Measurements from ENCODE around the gene SPACA4. TPM values are rescaled to one million over a fixed set of nuclear protein-coding genes. Genes with fewer than 3 reads are reported as not detected.
A peak's percentile ranks its signal among the peaks of the same experiment; 100 is the strongest.
"Not testable (repeated sequence)": the region's sequence is repeated elsewhere in the genome, so short reads cannot be mapped to it uniquely, and the experiment has no call there.

SPACA4 gene, protein sequence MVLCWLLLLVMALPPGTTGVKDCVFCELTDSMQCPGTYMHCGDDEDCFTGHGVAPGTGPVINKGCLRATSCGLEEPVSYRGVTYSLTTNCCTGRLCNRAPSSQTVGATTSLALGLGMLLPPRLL
- under 1 TPM; 0.11 to 0.76 (median 0.32) TPM for polyA plus RNA-seq (ENCODE audit: insufficient read depth in 1 of 5, insufficient read length in 5 of 5, low replicate concordance in 1 of 5)
- long read RNA-seq, donor 1 = 0 reads
- long read RNA-seq, donor 2 = 0 reads
- long read RNA-seq, donor 3, partial matches to known transcripts = 1,722 of 4,400 reads
- long read RNA-seq, donor 3, other reads (novel, unspliced or antisense) = 2,677 of 4,400 reads
- long read RNA-seq, donor 4 = 0 reads
- long read RNA-seq, donor 5 = 0 reads
- long read RNA-seq, donor 6 = 0 reads
- long read RNA-seq, donor 7, partial matches to known transcripts = 0 of 1 reads
- long read RNA-seq, donor 7, other reads (novel, unspliced or antisense) = 0 of 1 reads
- long read RNA-seq, donor 8 = 0 reads

DNA sequence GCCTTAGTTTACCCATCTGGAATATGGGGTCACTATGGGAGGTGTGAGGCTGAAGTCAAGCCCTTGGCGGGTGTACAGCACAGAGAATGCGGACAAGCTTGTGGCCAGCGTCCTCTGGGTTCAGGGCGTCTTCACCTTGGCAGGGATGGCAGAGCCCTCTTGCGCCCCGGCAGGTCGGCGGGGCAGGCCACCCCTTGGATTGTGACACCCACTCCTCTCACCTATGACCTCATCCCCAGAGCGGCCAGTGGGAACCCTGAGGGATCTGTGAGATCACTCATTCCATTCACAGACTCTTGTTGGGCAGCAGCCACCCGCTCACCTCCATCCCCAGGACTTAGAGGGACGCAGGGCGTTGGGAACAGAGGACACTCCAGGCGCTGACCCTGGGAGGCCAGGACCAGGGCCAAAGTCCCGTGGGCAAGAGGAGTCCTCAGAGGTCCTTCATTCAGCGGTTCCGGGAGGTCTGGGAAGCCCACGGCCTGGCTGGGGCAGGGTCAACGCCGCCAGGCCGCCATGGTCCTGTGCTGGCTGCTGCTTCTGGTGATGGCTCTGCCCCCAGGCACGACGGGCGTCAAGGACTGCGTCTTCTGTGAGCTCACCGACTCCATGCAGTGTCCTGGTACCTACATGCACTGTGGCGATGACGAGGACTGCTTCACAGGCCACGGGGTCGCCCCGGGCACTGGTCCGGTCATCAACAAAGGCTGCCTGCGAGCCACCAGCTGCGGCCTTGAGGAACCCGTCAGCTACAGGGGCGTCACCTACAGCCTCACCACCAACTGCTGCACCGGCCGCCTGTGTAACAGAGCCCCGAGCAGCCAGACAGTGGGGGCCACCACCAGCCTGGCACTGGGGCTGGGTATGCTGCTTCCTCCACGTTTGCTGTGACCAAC, at the start of gene SPACA4:
SPACA4 (plus strand) TSS at position 280 of the 896 bp plus-strand sequence; CDS start at position 517, 237 bp downstream.
- DNase-seq = no peak

DNA sequence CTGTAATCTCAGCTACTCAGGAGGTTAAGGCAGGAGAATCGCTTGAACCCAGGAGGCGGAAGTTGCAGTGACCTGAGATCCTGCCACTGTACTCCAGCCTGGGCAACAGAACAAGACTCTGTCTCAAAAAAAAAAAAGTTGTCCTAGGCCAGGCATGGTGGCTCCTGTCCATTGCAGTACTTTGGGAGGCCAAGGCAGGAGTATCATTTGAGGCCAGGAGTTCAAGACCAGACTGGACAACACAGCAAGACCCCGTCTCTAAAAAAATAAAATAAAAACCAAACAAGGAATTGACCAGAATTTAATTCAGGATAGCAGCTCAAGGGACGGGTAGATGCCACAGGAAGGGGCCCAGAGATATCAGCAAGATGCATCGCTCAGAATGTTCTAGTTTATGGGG, 49.7 kb upstream of the SPACA4 start:
- no peak for DNase-seq

DNA sequence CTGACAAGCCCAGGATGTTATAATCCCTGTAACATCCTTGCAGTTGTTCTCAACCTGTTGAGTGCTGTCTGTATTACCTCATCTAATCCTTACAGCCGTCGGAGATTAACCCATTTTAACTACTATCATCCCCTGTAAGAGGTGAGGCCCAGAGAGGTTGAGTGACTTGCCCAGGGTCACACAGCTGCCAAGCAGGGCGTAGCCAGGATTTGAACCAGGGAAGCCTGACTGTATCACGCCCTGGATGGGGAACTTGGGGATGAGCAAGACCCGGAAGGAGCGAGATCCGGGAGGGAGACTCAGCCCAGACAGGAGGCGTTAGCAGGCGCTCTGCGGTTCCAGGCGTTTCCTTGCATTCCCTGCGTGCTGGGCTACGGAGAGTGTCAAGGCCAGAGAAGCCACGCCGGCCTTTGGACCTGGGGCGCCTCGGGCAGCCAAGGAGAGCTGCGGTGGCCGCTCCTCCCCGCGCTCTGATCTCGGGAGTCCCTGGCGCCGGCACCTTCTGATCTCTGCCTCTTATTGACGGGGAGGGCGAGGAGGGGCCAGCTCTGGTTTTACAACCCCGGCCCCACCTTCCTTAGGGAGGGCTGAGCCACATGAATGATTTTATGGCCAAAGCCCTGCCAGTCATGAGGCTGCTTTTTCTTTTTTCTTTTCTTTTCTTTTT, 48.4 kb upstream of the SPACA4 start:
- no peak for DNase-seq

DNA sequence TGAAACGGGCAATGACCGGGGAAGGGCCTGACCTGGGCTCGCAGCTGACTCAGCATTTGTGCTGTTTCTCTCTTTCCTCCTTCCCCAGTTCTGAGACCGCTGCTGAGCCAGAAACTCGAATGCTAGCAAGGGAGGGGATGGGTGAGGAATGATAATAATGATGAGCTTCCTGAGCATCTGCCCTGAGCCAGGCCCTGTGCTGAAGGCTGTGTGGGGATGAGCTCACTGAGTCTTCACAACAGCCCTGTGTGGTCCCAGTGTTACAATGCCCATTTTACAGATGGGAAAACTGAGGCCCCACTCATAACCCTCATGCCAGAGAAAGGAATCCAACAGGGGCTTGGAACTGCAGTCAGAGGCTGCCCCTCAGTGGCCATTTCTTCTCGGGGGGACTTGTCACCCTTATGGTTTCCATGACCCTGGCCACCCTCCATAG, 46.4 kb upstream of the SPACA4 start:
- DNase-seq = no peak

DNA sequence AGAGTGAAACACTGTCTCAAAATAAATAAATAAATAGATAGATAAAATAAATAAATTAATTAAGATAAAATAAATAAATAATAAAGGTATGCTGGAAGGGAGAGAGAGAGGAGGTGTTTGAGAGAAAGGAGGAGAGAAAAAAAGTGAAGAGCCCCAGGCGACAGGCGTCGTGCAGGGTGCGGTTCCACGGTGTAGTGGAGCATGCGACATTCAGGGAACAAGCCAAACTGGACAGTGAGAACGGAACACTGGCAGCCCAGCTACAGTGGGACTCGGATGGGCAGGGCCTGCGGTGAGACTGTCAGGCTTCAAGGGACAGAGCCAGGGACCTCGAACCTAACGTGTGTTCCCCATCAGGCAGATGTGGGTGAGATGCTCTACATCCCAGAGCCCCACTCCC, 45.1 kb upstream of the SPACA4 start:
- no peak for DNase-seq

DNA sequence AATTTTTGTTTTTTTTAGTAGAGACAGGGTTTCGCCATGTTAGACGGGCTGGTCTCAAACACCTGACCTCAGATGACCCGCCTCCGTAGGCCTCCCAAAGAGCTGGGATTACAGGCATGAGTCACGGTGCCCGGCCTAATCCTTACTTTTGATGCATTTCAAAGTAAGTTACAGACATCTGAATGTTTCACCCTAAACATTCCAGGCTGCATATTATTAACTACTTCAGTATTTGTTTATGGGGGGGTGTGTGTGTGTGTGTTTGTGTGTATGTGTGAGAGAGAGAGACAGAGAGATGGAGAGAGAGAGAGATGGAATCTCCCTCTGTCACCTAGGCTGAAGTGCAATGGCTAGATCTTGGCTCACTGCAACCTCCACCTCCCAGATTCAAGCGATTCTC, 41.5 kb upstream of the SPACA4 start:
- DNase-seq = no peak

DNA sequence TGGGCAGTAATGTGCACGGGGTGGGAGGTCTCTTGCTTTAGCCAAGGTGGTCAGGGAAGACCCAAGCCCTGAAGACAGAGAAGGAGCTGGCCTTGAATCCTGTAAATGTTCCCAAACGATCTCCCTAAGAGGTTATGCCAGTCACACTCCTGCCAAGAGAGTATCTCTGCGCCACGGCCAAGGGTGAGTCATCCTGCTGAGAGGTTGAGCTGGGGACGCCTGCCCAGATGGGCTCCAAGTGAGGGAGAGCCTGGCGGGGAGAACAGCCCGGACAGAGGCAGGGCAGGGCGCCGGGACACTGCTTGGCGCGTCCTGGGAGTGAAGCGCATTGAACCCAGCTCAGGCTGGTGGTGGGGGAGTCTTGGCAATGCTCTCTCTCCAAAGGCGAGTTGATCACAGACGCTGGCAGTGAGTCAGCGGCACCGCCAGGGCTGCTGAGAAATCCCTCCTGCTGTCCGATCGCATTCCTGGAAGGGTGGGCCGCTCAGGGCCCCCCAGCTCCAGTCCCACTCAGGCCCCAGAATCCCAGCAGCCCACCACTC, 38.1 kb upstream of the SPACA4 start:
- no peak for DNase-seq

DNA sequence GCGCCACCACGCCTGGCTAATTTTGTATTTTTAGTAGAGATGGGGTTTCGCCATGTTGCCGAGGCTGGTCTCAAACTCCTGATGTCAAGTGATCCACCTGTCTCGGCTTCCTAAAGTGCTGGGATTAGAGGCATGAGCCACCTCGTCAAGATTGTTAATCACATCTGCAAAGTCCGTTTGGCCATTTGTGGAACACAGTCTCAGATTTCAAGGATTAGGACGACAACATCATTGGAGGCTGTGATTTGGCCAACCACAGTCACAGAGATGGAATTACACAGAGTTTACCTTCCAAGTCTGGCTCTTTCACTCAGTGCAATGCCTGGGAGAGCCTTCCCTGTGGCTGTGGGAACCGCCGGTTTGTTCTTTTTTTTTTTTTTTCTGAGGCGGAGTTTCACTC, 36.7 kb upstream of the SPACA4 start:
- no peak for DNase-seq

DNA sequence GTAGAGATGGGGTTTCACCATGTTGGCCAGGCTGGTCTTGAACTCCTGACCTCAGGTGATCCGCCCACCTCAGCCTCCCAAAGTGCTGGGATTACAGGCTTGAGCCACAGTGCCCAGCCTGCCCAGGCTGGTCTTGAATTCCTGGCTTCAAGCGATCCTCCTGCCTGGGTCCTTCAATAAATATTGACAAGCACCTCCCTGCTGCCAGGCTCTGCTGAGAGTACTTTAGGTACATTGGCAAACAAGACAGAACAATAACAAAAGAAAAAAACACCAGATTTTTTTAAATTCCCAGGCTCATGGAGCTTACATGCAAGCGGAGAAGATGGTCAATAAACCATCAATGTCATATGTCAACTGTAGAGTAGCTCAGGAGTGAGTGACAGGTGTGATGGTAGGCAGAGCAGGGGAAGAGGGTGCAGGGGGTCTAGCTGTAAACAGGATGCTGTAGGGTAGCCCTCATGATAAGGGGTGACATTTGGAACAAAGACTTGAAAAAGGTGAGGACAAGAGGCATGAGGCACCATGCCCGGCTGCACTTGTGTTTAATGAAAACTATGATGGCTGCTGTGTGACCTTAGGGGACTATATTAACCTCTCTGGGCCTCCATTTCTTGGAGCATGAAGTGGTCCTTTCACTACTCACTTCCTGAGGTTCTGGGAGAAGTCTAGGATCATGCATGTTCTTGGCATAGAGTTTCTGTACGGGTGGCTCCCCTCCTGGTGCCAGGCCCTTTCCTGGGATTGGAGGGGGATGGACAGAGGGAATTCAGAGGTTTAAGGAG, 35.0 kb upstream of the SPACA4 start:
- no peak for DNase-seq

DNA sequence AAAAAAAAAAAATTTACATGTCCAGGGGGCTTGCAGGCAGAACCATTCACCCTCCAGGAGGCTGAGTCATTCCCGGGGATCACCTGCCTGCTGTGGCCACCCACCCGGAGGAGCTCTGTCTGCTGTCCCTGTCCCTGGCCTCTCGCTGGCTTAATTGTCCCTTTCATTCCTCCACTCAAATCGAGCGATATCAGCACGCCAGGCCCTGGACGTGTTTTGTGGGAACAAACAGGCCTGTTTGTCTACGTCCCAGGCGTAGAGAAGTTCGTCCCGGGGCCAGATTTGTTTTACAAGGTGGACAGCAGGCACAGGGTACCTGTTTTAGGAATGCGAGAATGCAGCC, 33.4 kb upstream of the SPACA4 start:
- no peak for DNase-seq

DNA sequence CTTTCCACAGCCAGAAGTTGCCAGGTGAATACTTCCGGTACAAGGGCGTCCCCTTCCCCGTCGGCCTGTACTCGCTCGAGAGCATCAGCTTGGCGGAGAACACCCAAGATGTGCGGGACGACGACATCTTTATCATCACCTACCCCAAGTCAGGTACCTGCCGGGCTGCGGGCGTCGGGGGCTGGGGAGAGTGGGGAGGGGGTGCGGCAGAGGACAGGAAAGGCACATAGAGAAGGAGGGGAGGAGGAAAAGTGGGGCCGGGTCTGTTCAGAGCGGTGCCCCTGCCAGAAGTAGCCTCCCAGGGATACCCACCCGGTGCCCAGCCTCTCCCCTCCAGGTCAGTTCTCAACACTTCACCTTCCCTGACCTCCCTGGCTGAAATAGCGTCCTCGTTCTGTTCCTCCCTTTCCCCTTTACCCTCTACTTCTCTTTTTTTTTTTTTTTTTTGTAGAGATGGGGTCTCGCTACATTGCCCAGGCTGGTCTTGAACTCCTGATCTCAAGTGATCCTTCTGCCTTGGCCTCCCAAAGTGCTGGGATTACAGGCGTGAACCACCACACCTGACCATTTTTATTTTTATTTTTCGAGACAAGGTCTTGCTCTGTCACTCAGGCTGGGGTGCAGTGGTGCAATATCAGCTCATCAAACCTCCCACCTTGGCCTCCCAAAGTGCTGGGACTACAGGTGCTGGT, 30.5 kb upstream of the SPACA4 start:
- no peak for DNase-seq

DNA sequence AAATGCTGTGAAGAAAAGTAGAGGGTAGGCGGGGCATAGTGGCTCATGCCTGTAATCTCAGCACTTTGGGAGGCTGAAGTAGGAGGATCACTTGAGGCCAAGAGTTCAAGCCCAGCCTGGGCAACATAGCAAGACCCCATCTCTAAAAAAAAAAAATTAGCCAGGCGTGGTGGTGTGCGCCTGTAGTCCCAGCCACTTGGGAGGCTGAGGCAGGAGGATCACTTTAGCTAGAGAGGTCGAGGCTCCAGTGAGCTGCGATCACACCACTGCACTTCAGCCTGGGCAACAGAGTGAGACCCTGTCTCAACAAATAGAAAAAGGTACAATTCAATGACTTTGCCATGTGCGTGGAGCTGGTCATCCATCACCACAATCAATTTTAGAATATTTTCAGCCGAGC, 28.6 kb upstream of the SPACA4 start:
- DNase-seq = not testable (repeated sequence)

DNA sequence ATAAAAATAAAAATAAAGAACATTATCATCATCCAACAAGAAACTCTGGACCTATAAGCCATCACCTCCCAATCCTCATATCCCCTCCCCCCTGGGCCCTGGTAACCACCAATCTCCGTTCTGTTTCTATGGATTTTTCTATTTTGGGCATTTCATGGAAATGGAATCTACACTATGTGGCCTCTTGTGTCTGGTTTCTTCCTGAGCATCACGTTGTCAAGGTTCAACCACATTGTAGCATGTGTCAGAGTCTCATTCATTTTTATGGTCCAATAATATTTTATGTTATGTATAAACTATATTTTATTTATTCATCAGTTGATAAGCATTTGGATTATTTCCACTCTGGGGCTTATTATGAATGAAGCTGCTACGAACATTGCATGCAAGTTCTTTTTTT, 27.7 kb upstream of the SPACA4 start:
- no peak for DNase-seq

DNA sequence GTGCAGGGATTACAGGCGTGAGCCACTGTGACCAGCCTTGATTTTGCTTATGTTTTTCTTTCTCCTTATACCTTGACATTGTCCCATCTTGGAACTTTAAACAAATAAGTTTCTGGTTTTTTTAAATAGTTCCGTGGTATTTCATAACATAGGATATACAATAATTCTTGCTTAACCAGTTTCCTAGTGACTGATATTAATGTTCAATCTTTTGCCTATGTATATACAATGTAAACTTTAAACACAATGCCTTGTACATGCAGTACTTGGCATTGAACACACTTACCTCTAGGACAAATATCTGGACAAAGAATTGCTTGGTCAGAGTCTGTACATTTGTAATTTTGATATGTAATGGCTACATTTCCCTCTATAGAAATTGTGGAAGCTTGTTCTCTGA, 24.4 kb upstream of the SPACA4 start:
- no peak for DNase-seq

DNA sequence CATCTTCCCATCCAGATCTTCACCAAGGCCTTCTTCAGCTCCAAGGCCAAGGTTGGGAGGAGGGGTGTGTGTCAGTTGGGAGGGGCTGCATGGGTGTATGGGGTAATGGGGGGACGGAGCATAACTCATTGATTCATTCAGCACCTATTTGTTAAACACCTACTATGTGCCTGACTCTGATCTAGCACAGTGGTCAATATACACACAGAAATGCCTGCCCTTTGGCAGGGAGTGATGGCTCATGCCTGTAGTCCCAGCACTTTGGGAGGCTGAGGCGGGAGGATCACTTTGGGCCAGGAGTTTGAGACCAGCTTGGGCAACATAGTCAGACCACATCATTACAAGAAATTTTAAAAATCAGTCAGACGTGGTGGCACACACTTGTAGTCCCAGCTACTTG, 19.2 kb upstream of the SPACA4 start:
- DNase-seq = no peak

DNA sequence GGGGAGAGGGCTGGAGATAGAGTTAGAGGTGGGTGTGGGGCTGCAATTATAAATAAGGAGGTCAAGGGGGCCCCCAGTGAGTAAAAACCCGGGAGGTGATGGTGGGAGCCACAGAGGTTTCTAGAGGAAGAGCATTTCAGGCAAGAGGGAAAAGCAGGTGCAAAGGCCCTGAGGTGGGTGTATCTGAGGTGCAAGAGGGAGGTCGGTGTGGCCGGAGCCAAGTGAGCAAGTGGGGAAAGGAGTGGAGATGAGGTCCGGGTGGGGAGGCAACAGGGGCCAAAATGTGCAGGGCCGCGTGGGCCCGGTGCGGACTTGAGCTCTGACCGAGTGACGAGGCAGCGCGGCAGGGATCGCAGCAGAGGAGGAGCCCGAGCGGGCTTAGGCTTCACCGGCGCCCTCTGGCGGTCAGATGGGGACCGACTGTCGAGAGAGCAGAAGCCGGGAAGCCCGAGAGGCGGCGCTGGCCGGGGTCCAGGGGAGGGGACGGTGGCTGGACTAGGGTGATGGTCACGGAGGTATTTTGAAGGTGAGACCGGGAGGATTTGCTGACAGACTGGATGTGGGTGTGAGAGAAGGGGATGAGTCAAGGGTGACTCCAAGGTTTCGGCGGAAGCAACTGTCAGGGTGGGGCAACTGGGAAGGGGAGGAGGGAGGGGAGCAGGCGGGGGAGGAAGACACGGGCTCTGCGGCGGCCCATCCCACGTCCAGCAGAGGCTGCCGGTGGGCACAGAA, 17.7 kb upstream of the SPACA4 start:
- DNase-seq = peak; percentile 75 to 80

DNA sequence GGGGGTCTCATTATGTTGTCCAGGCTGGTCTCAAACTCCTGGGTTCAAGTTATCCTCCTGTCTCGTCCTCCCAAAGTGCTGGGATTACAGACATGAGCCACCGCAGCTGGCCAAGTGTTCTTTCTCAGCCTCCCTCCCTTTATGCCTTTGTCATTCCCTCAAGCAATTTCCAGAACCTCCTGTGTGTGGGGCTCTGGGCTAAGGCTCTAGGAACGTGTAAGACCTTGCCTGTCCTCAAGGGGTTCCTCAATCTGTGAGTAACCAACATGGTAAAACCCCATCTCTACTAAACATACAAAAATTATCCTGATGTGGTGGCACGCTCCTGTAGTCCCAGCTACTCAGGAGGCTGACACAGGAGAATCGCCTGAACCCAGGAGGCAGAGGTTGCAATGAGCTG, 15.5 kb upstream of the SPACA4 start:
- DNase-seq = no peak

DNA sequence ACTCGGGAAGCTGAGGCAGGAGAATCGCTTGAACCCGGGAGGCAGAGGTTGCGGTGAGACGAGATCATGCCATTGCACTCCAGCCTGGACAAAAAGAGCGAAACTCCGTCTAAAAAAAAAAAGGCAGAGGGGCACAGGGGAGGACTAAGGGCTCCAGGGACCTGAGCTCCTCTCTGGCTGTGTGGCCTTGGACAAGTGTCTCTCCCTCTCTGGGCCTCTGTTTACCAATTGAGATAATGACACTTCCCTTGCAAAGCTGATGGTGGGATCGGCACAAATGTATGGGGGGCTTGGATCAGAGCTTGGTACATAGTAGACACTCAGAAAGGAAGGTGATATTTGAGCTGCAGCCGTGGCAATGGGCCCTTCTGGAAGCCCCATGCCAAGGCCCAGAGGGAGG, 11.4 kb upstream of the SPACA4 start:
- no peak for DNase-seq

DNA sequence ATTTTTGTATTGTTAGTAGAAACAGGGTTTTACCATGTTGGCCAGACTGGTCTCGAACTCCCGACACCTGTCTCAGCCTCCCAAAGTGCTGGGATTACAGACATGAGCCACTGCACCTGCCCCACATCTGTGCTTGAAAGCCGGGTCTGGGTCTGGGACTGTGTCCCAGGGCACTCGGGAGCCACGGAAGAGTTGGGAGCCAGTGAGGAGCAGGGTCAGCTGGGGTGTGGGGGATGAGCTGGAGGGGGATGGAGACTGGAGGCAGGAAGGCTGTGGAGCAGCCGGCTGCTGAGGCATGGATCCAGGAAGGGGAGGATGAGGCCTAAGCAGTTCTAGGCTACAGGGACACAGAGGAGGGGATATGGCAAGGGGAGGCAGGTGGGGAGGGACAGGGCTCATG, 10.7 kb upstream of the SPACA4 start:
- no peak for DNase-seq

DNA sequence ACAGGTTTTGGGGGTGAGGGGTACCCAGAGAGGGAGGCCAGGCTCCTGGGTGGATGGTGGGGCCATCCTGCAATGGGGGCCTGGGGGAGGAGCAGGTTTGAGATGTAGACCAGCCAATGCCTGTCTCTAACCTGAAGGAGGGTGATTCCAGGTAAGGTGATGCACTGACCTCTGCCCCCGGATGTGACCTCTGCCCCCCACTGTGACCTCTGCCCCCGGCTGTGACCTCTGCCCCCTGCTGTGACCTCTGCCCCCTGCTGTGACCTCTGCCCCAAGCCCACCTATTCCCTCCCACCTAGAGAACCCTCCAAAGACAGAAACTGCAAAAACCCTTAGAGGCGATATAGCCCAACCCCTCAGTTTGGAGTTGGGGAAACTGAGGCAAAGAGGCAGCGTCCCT, 10.3 kb upstream of the SPACA4 start:
- DNase-seq = no peak
